MM.1S (cell line): Measurements from ENCODE around the gene MYOG.

Source experiments
- EZH2 ChIP-seq: fragments of 300-600 bp; sonication (generic); optimal IDR thresholded peaks from 2 replicates; pipeline ENCODE3; 2017; ENCODE audit warnings: low read depth, mild to moderate bottlenecking, antibody characterized with exemption, low read length, mixed read lengths
- TF ChIP-seq, protein P1 (sequence below): fragments of 300-600 bp; sonication (generic); IDR thresholded peaks from 2 replicates; pipeline ENCODE4 v1.5.1; 2016; ENCODE audit warnings: antibody characterized with exemption, low read length, mixed read lengths

GRCh38 chr1:203063287-203063686 lies 22.5 kb downstream of the MYOG start:
- TF ChIP-seq EZH2 = no peak
- TF ChIP-seq, protein P1, sequence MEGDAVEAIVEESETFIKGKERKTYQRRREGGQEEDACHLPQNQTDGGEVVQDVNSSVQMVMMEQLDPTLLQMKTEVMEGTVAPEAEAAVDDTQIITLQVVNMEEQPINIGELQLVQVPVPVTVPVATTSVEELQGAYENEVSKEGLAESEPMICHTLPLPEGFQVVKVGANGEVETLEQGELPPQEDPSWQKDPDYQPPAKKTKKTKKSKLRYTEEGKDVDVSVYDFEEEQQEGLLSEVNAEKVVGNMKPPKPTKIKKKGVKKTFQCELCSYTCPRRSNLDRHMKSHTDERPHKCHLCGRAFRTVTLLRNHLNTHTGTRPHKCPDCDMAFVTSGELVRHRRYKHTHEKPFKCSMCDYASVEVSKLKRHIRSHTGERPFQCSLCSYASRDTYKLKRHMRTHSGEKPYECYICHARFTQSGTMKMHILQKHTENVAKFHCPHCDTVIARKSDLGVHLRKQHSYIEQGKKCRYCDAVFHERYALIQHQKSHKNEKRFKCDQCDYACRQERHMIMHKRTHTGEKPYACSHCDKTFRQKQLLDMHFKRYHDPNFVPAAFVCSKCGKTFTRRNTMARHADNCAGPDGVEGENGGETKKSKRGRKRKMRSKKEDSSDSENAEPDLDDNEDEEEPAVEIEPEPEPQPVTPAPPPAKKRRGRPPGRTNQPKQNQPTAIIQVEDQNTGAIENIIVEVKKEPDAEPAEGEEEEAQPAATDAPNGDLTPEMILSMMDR = no peak
